Measurements from ENCODE around the gene HDAC4. TPM values are rescaled to one million over a fixed set of nuclear protein-coding genes. Genes with fewer than 3 reads are reported as not detected.

HDAC4 gene
- total and polyA plus RNA-seq, 2 experiments from 2014 or later, result 8.1 to 41.8 TPM

- TF ChIP-seq ZNF462 (CRISPR knock-in tag; IDR thresholded peaks at IDR 0.05), result no peak
Observed at GRCh38 chr2:239009589-239009961, 391.2 kb downstream of the HDAC4 start (continued).

- Histone ChIP-seq H3K9me2 (ENCODE audit: insufficient read depth) (no peaks in the 10 kb centered on the region), H3F3A (replicated peaks; ENCODE audit: low read depth) (no peaks in the 10 kb centered on the region), H3K27ac (ENCODE audit: low read depth) (no peak overlapping the region), H2AFZ (peak overlapping the region; percentile 49; the same call in 1 of the 2 replicates), H3K4me1 (ENCODE audit: insufficient read depth) (no peaks in the 10 kb centered on the region), H3K4me2 (no peak overlapping the region), H3K79me2 (replicated peaks; ENCODE audit: insufficient read depth) (no peaks in the 10 kb centered on the region), H3K27me3 (ENCODE audit: insufficient read depth) (no peaks in the 10 kb centered on the region), H3K36me3 (ENCODE audit: insufficient read depth) (no peaks in the 10 kb centered on the region), H4K20me1 (replicated peaks; ENCODE audit: insufficient read depth) (no peaks in the 10 kb centered on the region), H3K4me3 (no peak overlapping the region)
- H3K36me3 Mint-ChIP-seq (ENCODE audit: low read depth), result 0 out of 3 replicates have a peak, but pooled peaks cover 3% of the 10 kb centered on the region
- H3K27me3 Mint-ChIP-seq (ENCODE audit: insufficient read depth, low read depth, poor library complexity), result peaks cover 10% of the 10 kb centered on the region
- no peak overlapping the region for H3K27ac Mint-ChIP-seq
- TF ChIP-seq STAT1 (IDR thresholded peaks at IDR 0.05; ENCODE audit: unreplicated experiment) (no peak), ZNF331 (CRISPR knock-in tag; IDR thresholded peaks at IDR 0.05; ENCODE audit: low read depth) (no peak), ETS1 (IDR thresholded peaks at IDR 0.05) (no peak), POLR2AphosphoS5 (IDR thresholded peaks at IDR 0.05; ENCODE audit: low read depth) (no peak), NANOG (IDR thresholded peaks at IDR 0.05; ENCODE audit: borderline replicate concordance) (no peak), ZNF114 (CRISPR knock-in tag; IDR thresholded peaks at IDR 0.05) (no peak), CREB1 (CRISPR knock-in tag; IDR thresholded peaks at IDR 0.05; ENCODE audit: low read depth) (no peak)
- H3K4me1 Mint-ChIP-seq, result peaks cover 12% of the 10 kb centered on the region
- no peak overlapping the region for H3K4me3 Mint-ChIP-seq
- ATAC-seq (peak; percentile 42; the same call in 2 of the 3 replicates), DNase-seq (ENCODE audit: low spot score) (peak; percentile 25)
- H3K9me3 Mint-ChIP-seq, result peaks cover 5% of the 10 kb centered on the region; the same call in 1 of the 3 replicates
Observed at GRCh38 chr2:239008677-239009588, 391.9 kb downstream of the HDAC4 start.

Measured in GM23338 (cell line).